Activated T-cell treated with anti-CD3 and anti-CD28 coated beads for 48 hours (primary cell): ENCODE results near the gene LGALS7B.
"Not testable (repeated sequence)": the region's sequence is repeated elsewhere in the genome, so short reads cannot be mapped to it uniquely, and the experiment has no call there.

Experiments
- DNase-seq: peaks from one replicate; pipeline ENCODE4 v3.0.0-alpha.2; 2020; ENCODE audit warnings: low read depth

The LGALS7B gene

DNA sequence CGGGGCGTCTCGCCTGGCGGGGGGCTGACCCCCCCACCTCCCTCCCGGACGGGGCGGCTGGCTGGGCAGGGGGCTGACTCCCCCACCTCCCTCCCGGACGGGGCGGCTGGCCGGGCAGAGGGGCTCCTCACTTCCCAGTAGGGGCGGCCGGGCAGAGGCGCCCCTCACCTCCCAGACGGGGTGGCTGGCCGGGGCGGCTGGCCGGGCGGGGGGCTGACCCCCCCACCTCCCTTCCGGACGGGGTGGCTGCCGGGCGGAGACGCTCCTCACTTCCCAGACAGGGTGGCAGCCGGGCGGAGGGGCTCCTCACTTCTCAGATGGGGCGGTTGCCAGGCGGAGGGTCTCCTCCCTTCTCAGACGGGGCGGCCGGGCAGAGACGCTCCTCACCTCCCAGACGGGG is 8.8 kb downstream of the LGALS7B start:
- DNase-seq, result not testable (repeated sequence)

DNA sequence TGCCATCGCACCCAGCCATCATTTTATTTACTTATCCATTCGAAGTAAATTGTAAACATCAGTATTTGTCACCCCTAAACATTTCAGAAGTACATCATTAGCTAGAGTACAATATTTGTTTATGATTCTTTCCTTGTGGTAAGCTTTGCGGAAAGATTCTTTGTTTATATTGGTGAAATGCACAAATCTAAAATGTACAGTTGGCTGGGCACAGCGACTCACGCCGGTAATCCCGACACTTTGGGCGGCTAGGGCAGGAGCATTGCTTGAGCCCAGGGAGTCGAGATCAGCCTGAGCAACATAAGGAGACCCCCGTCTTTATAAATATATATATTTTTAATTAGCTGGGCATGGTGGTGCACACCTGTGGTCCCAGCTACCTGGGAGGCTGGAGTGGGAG is 10.1 kb downstream of the LGALS7B start:
- DNase-seq, result no peak

DNA sequence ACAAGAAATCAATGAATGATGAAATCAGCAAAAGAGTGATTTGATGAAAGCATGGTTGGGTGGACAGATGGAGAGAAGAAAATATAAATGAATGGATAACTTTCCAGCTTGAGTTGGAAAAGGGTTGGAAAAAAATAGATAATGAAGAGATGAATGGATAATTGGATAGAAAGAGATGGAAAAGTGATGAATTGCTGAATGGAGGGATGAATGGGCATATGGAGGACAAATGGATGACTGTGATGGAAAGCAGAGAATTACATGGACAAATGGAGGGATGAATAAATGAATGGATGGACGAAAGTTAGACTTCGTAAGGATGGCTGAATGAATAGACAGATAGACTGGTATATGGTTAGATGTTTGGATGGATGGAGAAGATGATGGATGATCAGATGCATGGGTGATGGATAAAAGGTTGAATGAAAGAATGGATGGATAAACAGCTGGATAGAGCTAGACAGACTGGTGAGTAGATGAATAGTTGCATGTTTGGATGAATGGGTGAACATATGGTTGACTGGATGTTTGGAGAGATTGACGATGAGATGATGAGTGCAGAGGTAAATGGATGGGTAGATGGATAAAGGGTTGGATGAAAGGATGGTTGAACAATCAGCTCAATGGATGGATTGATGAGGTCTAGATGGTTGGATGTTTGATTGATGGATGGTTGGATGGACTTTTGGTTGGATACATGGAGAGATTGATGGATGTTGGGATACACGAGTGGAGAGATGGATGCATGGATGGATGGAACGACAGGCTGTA is 11.8 kb downstream of the LGALS7B start:
- no peak for DNase-seq

DNA sequence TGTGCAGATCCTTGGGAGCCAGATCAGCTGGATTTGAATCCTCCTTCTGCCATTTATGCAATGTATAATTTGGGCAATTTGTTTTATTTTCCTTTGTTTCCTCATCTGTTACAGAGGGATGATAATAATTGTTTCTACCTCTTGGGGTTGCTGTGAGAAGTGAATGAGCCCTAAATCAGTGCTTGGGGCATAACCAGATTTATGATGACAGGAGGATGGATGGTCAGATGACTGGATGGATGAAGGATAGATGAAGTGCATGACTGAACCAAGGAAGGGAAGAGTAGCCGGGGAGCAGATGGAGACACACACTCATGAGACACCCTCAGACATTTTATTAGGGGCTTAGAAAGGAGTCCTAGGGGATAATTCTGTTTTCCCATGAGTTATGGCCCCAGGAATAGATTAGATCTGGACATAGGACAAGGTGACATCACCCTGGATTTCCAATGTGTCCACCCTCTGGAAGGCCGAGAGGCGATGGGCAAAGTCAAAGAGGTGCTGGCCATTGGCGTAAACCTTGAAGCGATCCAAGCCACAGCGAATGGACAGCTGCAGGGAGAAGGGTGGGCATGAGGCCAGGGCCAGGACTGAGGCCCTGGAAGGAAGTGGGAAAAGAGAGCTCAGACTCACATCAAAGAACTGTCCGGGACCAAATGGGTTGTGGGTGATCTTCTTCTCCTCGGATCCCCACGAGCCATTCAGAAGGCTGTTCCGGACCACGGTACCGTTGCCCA is 12.5 kb downstream of the LGALS7B start:
- no peak for DNase-seq

DNA sequence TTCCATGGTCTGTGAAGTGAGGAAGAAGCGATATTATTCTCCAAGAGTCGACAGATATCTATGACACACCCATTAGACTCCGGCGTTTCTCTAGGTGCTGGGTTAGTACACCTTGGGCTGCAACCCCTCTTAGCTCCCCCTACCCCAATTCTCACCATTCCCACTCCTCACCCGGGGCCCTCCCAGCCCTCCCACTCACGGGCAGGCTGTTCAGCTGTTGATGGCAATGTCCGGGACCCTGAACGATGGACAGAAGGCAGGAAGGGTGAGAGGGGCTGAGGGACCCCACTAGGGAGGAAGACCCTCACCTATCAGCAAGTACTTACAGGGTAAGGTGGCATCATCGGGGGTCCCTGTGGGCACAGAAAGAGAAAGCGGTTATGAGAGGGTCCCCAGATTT is 14.5 kb downstream of the LGALS7B start:
- no peak for DNase-seq

DNA sequence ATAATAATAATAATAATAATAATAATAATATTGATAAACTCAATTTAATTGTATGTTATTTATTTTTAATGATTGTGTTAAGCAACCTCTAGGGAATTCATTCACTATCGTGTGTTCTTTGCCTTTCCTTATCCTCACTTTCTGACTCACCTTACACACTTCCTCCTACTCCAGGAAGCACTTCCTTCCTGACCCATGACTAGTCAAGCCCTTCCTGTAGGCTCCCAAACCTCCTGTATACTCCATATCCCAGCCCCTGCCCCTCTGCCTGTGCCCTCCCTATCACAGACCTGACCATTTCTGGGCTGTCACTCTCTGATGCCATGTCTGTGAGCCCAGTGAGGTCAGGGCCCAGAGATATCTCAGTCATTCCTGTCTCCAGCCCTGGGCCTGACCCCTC is 16.2 kb downstream of the LGALS7B start:
- no peak for DNase-seq

DNA sequence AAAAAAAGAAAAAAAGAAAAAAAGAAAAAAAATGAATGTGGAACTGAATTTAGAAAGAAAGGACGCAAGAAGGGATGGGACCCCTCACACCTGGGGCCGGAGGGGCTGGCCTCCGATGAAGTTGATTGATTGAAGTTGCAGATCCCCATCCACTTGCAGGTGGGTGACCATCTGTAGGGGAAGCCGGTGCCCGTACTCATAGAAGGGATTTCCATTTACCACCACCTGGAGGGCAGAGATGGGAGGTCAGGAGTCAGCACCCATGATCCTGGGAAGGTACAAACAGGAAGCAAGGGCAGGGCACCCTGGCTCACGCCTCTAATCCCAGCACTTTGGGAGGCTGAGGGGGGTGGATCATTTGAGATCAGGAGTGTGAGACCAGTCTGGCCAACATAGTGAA is 17.4 kb downstream of the LGALS7B start:
- DNase-seq, result no peak

DNA sequence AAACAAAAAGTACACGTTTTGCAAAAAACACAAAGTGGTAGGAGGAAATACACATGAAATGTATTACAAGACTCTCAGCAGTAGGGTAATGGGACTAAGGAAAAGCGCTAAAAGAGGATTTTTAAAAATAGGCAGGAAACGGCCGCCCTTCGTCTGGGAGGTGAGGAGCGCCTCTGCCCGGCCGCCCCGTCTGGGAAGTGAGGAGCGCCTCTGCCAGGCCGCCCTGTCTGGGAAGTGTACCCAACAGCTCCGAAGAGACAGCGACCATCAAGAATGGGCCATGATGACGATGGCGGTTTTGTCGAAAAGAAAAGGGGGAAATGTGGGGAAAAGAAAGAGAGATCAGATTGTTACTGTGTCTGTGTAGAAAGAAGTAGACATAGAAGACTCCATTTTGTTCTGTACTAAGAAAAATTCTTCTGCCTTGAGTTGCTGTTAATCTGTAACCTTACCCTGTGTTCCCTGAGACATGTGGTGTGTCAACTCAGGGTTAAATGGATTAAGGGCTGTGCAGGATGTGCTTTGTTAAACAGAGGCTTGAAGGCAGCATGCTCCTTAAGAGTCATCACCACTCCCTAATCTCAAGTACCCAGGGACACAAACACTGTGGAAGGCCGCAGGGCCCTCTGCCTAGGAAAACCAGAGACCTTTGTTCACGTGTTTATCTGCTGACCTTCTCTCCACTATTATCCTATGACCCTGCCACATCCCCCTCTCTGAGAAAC is 18.5 kb downstream of the LGALS7B start:
- DNase-seq, result not testable (repeated sequence)

DNA sequence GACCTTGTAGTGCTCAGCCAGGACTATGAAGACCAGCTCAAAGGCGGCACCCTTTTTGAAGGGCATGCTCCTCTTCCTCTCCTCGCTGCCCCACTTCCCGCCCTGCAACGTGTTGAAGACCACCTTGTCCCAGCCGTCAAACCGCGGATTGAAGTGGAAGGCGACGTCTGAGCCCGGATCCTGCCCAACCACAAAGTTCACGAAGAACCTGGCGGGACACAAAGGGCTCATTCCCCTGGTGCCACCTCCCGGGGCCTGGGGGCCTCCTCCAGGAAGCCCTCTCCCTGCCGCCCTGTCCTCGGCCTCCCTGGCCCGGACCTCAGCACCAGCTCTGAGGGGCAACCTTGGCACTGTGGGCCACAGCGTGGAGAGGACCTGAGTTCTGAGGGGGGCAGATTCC is 19.7 kb downstream of the LGALS7B start:
- no peak for DNase-seq

DNA sequence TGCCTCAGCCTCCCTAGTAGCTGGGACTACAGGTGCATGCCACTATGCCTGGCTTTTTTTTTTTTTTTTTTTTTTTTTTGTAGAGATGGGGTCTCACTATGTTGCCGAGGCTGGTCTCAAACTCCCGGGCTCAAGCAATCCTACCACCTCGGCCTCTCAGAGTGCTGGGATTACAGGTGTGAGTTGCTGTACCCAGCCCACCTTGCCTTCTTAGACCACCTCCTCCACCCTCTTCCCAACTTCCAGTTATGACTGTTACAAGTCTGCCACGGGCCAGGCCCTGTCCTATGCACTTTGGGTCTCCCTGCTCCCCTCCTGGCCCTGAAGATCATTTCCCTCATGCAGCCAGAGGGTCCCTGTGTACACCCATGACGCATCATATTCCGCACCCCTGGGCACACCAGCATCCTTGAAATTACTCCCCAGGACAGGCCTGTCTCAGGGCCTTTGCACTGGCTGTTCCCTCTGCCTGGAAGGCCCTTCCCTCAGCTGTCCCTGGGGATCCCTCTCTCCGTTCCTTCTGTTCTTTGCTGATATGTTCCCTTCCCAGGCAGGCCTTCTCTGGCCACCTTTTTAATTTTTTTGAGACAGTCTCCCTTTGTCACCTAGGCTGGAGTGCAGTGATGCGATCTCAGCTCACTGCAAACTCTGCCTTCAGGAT is 20.7 kb downstream of the LGALS7B start:
- DNase-seq, result no peak

DNA sequence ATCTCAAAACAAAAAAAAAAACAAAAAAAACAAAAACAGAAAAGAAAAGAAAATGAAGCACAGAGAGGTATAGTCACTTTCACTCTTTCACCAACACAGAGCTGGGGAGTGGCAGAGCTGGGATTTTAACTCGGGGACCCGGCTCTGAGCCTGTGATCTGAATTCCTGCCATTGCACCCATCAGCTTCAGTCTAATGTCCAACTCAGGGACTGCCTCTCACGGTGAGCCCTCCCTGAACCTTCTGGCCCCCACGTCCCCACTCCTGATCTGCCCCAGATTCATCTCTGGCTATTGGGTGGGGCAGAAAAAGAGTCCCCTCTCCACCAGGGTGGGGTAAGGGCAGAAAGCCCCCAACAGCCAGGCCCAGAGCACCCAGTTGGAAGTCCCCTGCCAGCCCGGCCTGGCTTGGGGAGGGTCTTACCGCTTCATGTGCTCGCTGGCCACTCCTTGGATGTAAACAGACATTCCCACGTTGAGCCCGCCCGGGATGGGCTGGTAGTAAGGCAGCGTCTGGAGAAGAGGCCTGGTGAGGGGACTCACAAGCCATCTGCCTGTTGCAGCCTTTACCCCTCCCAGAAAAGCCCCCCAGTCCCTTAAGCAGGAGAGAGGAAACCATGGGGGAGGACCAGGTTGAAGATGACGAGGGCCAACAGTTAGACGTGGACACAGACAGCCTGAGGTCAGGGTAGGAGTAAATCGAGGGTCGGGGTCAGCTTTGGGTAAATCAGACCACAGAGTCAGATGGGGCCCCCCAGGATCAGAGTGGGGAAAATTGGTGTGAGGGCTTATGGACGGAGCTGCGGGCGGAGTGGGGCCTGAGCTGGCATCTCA is 23.2 kb downstream of the LGALS7B start:
- DNase-seq, result no peak

DNA sequence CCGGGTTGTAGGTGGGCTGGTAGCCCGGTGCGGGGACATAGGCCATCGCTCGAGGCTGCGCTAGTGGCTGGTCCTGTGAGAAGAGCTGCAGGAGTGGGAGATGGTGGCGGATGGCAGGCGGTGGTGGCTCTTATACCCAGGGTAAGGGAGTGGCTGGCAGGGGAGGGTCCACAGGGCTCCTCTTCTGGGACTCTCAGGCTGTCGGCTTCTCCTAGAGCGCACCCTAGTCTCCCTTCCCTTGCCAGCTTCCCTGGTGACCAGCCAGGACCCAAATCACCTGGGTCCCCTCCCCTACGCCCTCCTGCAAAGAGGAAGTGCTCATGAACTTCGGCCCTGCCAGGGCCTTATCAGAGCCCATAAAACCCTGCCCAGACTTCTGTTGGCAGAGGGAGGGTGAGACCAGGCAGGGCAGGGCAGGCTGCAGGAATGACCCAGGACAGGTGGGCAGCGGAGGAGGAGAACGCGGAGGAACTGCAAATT is 23.9 kb downstream of the LGALS7B start, which contains the start of gene LGALS4:
Gene LGALS4 (minus strand): TSS at position 105 of the 480 bp plus-strand sequence. CDS start 59 bp downstream, at position 46.
- no peak for DNase-seq

DNA sequence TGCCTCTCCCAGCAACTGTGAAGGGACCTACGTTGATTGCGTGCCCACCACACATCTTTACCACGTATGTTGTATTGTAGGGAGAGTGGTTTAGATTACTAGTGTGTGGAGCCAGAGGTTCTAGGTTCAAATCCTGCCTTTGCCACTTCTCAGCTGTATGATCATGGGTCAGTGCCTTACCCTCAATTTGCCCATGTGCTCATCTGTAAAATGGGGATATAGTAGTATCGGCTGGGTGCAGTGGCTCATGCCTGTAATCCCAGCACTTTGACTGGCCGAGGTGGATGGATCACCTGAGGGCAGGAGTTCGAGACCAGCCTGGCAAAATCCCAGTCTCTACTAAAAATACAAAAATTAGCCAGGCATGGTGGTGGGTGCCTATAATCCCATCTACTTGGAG is 24.3 kb downstream of the LGALS7B start:
- DNase-seq, result no peak

DNA sequence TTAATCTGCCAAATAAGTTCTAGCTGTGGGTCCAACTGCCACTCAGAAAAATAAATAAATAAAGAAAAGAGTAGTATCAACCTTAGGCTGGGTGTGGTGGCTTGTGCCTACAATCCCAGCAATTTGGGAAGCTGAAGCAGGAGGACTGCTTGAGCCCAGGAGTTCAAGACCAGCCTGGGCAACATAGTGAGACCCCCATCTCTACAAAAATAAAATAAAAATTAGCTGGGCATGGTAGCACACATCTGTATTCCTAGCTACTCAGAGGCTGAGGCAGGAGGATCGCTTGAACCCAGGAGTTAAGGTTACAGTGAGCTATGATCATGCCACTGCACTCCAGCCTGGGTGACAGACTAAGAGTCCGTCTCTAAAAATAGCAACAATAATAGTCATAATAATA is 24.9 kb downstream of the LGALS7B start:
- not testable (repeated sequence) for DNase-seq

DNA sequence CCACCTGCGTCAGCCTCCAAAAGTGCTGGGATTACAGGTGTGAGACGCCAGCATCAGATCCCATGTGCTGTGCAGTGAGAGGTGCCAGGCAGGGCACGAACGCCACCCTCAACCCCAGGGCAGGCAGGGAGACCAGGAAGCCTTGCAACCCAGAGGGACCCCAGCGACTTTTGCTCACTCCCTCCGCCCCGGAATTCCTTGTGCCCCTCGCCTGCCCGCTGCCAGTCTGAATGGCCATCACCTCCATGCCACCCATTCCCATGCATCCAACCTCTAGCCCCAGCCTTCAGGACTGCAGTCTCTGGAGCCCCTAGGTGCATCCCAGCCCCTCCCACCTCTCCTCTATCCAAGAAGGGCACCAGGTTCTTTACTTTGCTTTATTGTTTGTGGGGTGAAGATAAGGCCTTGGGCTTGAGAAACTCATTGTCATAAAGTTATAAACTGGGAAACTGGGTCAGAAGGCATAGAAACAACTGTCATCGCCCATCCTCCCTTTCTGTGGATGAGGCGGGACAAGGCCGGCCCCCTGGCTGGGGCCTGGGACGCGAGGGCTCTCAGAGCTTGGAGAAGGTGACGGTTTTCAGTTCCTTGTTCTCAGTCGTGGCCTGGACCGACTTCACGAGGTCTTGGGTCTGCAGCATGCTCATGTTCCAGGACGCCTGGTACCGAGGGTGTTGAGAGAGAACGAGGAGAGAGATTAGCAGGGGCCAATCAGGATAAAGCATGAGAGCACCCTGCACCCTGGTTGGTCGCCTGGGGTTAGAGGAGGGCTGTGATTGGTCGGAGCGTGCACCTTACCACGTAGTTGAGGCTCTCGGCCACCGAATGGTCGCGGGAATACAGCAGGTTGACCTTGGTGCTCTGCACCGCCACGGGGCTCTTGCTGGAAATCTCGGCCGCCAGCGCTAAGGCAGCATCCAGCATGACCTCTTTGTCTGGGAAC is 26.3 kb downstream of the LGALS7B start:
- DNase-seq, result no peak

DNA sequence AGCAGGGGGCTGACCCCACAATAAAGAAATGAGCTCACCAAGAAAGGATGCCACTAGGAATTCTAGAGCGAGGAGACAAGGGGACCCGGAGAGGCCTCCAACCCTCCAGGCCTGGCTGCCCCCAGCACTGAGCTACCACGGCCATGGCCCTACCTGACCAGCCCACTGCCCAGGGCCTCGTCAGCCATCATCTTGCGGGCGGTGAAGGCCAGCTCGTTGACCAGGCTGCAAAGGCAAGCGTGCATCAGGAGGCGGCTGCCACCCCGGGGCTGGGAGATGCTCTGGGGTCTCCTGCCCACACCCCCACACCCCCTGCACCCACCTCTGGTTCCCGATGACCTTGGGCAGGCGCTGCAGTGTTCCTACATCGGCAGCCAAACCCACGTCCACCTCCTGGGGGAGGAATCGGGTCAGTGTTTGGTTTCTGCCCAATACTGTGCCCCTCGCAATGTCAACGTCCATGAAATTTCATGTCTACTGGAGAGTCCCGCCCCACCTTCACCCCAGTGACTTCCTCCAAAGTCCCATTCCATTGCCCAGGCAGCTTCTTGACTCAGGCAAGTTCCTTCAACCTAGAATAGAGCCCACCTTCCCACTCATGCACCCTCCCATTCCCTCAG is 27.2 kb downstream of the LGALS7B start:
- DNase-seq, result no peak

DNA sequence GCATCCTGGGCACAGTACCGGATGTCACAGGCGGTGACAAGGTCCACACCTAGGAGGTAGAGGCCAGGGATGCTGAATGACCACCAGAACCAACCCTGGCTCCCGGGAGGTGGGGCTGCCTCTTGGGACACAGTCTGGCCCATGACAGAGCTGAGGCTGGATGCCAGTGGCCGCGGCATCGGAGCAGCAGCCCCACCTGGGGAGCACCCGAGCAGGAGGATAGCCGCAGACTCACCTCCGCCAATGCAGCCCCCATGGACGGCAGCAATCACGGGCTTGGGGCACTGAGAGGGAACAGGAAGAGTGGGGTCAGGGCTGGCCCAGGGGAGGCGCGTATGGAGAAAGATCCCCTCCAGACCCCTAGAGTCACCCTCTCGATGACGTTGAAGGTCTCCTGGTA is 28.1 kb downstream of the LGALS7B start:
- DNase-seq, result no peak

DNA sequence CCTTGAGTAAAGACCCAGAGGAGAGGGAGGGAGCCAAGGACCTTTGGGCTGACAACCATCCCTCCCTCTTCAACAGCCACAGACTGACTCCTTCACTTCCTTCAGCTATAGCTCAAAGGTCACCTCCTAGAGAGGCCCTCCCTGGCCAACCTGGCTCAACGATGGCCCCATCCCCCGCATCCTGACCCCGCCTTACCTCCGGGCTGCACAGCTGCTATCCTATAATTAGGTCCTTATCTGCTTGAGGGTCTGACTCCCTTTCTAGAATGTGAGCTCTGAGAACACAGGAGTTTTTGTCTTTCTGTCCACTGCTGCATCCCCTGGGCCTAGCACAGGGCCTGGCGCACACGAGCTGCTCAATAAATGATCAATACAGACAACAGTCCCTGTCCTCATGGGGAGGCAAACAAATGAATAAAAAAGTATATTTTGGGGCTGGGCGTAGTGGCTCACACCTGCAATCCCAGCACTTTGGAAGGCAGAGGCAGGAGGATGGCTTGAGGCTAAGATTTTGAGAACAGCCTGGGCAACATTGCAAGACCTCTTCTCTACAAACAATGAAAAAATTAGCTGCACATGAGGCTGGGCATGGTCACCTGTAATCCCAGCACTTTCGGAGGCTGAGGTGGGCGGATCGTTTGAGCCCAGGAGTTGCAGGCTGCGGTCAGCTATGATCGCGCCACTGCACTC is 30.4 kb downstream of the LGALS7B start:
- no peak for DNase-seq

DNA sequence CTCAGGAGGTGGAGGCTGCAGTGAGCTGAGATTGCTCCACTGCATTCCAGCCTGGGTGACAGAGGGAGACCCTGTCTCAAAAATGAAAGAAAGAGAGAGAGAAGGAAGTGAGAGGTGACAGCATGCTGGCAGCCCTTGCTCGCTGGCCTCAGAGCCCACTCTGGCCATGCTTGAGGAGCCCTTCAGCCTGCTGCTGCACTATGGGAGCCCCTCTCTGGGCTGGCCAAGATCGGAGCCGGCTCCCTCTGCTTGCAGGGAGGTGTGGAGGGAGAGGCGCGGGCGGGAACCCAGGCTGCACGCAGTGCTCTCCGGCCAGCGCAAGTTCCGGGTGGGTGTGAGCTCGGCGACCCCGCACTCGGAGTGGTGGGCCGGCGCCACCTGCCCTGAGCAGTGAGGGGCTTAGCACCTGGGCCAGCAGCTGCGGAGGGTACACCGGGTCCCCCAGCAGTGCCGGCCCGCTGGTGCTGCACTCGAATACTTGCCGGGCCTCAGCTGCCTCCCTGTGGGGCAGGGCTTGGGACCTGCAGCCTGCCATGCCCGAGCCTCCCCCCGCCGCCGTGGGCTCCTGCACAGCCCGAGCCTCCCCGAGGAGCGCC is 32.3 kb downstream of the LGALS7B start:
- DNase-seq, result not testable (repeated sequence)
